Right renal cortex interstitium (tissue), 3 donors: ENCODE data around the gene FADS2. TPM values are rescaled to one million over a fixed set of nuclear protein-coding genes. Genes with fewer than 3 reads are reported as not detected.
A peak's percentile ranks its signal among the peaks of the same experiment; 100 is the strongest.
"Not testable (repeated sequence)": the region's sequence is repeated elsewhere in the genome, so short reads cannot be mapped to it uniquely, and the experiment has no call there.

Source experiments
- DNase-seq, 3 donors: peaks; one replicate each; pipeline ENCODE4 v3.0.0-alpha.2; 2013; ENCODE audit warnings: low read depth in 3 of 3, low spot score in 2 of 3
- polyA plus RNA-seq, 3 donors: library from polyadenylated mRNA; unstranded; fragments of 120-200 nt; gene quantifications; one replicate each; pipeline ENCODE4 v1.2.1, GENCODE V29; 2013; ENCODE audit not compliant: insufficient read length in 3 of 3

The FADS2 gene
- polyA plus RNA-seq, 3 donors = 81.6 to 105 (median 98.8) TPM

DNA sequence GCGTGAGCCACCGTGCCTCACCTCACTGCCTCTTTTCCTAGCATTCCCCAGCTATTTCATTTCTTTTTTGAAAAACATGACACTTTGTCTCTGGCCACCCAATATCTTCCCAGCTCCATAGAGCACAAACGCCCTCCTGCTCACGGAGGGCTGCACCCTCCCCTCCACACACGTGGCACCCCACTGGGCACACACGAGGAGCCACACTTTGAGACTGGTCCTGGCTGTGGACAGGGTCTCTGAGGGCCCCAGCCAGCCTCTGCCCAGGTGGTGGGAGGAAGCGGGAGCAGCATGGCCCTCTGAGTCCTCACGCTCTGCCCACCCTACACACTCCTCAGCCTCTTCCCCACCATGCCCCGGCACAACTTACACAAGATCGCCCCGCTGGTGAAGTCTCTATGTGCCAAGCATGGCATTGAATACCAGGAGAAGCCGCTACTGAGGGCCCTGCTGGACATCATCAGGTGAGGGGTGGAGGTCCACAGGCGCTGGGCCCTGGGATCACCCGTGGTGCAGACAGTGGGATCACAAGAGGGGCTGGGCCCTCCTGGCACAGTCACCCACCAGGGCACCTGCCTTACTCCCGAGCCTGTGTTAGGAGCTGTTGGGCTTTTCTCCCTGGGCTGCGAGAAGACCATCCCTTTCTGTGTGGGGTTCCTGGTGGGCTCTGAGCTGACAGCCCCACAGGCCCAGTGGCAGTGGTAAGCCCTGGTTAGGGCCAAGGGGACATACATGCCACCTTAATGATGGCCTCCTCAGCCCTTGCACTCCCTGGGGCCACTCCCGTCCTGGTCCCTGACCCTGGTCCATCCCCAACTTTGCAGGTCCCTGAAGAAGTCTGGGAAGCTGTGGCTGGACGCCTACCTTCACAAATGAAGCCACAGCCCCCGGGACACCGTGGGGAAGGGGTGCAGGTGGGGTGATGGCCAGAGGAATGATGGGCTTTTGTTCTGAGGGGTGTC lies 37.0 kb downstream of the FADS2 start:
- DNase-seq = no peak

DNA sequence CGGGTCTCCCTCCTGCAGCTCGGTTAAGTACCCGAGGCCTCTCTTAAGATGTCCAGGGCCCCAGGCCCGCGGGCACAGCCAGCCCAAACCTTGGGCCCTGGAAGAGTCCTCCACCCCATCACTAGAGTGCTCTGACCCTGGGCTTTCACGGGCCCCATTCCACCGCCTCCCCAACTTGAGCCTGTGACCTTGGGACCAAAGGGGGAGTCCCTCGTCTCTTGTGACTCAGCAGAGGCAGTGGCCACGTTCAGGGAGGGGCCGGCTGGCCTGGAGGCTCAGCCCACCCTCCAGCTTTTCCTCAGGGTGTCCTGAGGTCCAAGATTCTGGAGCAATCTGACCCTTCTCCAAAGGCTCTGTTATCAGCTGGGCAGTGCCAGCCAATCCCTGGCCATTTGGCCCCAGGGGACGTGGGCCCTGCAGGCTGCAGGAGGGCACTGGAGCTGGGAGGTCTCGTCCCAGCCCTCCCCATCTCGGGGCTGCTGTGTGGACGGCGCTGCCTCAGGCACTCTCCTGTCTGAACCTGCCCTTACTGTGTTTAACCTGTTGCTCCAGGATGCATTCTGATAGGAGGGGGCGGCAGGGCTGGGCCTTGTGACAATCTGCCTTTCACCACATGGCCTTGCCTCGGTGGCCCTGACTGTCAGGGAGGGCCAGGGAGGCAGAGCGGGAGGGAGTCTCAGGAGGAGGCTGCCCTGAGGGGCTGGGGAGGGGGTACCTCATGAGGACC lies 38.3 kb downstream of the FADS2 start:
- no peak for DNase-seq

DNA sequence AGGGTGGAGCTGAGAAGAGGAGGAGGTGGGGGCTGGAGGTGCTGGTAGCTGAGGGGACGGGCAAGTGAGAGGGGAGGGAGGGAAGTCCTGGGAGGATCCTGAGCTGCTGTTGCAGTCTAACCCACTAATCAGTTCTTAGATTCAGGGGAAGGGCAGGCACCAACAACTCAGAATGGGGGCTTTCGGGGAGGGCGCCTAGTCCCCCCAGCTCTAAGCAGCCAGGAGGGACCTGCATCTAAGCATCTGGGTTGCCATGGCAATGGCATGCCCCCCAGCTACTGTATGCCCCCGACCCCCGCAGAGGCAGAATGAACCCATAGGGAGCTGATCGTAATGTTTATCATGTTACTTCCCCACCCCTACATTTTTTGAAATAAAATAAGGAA lies 38.9 kb downstream of the FADS2 start:
- DNase-seq = no peak

DNA sequence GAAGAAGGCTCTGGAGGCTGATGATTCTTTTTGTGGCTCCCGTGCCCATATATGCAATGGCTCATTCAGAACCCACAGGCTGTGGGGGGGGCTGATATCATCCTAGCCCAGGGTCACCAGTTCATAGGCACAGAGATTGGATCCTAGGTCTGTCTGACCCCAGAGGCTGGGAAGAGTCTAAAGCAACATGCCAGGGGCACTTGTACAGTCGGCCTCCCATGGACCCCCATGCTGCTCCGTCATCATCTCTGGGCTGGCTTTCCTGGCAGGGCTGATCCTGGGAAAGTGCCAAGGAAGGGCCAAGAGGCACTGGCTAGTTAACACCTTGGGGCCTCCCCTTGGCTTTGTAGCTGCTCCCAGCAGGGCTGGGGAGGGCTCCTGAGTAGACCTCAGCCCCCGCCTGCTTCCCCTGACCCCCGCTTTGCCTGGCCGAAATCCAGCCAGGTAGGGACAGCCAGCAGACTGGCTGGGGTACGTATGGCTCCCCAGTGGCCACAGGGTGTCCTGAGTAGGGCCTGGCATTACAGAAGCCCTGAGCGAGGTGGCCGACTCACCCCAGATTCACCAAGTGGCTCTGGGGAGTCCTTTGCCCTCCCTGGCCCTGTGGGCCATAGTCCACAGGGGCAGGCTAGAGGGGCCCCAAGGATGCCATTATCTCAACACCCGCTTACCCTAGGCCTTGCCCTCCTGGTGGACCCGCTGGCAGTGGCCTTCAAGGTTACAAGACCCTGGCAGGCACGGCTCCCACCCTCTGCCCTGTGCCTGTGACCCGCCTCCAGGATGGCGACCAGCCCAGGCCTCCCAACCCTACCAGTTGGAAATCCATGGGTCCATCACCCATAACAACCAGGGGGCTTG lies 40.7 kb downstream of the FADS2 start:
- DNase-seq = no peak

DNA sequence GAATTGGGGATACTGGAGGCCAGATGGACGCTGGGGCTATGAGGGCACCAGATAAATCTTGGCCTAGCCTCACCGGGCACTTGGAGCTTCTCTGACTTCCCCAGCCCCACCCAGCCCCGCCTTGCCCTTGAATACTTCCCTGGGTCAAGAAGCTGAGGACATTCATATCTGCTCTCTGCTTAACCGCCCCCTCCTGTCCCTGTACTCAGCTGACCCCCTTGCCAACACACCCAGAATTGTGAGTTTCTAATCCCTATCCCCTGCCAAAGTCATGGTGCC lies 41.3 kb downstream of the FADS2 start:
- DNase-seq = no peak

DNA sequence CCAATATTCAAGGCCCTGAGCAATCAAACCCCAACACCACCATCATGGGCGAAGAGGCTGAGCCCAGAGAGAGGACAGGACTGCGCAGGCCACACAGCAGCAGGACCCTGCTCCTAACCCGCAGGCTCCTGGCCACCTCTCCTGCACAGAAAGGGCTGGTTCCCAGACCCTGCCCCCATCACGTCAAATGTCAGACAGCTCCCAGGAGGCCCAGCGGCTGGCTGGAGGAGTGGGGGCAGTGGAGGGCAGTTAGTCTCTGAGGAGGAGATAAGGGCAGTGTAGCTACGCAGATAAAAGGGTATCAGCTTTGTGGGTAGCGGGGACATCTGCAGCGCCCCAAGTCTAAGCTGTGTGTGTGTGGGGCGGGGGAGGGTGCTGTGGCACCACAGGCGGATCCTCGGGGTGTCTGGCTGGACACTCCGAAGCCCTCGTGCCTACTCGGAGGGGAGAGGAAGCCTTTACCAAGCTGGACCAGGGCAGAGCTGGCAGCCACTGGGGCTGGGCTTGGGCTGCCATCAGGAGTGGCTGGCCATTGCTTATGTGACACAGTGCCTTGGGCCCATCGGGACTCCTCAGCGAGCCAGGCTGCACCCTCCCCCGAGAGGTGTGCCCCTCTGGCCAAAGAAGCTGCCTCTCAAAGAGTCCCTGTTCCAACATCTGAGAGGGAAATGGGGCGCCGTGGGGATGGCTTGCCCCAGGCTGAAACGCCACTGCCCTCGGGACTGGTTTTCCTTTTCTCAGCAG lies 41.8 kb downstream of the FADS2 start:
- no peak for DNase-seq

DNA sequence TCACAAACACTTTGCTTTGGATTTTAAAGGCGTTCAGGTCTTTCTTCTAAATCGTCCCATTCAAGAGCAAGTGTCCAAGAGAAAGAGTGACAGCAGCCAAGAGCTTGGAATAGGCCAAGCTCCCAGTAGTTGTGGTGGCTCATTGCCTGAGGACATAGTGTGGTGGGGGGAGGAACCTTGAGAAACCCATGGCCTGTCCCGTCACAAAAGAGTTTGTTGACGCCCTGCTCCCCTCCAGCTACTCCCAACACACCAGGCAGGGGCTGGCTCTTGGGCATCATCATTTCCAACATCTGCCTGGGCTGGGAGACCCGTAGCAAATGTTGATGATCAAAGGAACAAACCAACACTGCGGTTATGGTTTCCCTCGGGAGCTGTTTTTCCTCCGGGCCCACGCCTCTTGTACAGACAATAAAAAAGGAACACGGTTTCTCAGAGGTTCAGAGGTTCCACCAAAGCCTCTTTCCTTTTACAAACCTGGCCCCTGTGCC lies 42.5 kb downstream of the FADS2 start:
- no peak for DNase-seq

DNA sequence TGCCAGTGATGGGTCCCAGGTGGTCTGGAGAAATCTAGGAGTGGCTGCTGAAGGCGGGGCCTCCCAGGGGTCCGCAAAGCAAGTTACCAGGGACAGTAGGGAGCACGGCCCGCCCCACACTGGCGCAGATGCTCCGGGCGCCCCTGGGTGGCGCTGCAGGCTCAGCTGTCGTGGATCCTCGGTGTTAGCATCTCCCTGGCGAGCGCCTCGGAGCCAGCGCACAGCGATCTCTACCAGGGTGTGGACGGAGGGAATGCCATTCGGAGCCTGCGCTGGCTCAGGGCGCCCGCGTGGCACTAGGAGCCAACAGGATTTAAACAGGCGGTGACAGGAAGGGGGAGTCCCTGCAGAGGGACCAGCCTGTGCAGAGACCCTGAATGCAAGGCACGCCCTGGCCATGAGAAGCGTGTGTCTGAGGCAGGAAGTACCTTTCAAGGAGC lies 43.1 kb downstream of the FADS2 start:
- peak in 1 of 3 donors; percentile 53 for DNase-seq

DNA sequence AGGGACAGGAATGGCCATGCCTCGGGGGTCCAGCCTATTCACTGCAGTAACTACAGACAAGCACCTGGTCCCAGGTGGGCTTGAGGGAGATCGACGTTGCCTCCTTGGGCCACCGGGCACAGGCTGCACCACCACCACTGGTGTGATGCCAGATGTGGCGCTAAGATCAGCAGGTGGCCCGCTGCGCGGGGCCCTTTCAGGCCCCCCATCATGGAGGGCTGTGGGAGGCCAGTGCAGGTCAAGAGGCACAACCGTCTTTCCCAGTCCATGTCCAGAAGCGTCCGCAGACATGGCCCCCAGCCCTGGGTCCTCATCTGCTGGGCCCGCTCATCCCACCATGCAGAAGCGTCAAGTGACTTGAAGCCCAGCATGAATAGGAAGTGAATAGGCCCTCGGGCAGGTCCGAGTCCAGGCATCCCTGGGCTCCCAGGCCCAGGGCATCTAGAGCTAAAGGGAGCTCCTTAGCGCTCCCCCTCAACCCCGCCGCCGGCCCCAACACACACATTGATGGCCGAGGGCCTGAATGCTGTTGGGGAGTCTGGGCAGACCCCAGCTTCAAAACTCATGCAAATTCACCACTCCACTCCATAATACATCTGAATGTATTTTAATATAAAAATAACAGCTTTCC lies 45.0 kb downstream of the FADS2 start:
- DNase-seq = no peak

DNA sequence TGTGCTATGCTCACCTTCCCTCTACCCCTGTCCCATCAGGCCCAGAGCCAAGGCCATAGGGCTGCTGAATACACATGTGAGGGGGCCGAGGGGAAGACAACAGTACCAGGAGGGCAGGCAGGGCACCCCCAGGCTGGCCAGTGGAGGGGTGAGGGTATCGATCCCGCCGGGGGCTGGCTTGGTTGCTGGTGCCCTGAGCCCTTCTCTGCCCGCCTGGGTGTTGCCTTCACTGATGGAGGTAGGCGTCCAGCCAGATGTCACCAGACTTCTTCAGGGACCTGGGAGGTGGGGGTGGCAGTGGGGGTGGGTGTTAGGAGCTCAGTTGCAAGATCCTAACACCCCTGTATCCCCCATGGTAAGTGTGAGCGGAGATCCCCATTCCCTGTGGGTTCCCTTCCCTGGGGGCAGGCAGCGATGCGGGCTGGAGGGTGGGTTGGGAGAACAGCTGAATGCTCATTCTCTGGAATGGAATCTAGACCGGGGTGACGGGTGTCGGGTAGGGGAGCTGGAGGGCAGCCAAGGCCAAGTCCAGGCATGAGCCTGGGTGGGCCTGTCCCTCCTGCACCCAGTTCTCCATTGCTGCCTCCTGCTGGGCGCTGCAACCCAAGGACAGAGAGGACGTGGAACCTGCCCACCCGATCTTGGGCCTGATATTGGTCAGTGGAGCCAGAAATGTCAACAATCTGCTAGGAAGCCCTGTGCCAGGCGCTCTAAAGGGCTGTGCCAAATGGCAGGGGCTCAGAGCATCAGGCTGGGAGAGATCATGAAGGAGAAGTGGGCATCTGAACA lies 45.7 kb downstream of the FADS2 start:
- DNase-seq = no peak

DNA sequence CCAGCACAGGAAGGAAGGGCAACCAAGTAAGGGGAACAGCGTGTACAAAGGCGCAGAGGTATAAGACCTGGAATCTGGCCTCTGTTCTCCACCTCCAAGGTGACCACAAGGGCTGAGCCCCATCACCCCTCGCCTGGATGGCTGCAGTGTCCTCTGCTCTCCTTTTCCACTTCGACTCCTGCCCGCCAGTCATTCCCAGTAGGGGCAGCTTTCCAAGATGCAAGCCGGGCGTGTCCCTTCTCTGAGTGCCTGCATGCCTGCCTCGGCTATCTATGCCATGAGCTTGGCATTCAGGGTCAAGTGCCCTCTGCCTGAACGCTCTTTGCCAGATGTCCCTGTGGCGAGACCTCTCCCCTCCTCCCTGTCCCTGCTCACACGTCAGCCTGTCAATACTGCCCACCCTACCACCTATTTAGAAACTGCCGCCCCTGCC lies 46.3 kb downstream of the FADS2 start:
- no peak for DNase-seq

DNA sequence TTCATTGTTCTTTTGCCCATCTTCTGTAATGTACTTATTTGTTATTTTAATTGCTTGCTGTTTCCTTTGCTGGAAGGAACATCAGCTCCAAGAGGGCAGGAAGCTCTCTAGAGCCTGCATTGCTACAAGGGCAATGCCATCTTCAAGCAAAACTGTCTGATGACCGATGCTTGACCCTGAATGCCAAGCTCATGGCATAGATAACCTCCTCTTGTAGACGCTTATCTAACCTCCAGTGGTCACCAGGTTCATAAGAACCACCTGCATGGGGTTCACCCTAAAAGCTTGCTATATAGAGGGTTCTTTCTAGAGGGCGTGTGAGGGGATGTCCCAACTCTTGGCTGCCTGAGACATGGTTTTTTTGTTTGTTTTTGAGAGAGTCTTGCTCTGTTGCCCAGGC lies 46.8 kb downstream of the FADS2 start:
- no peak for DNase-seq

DNA sequence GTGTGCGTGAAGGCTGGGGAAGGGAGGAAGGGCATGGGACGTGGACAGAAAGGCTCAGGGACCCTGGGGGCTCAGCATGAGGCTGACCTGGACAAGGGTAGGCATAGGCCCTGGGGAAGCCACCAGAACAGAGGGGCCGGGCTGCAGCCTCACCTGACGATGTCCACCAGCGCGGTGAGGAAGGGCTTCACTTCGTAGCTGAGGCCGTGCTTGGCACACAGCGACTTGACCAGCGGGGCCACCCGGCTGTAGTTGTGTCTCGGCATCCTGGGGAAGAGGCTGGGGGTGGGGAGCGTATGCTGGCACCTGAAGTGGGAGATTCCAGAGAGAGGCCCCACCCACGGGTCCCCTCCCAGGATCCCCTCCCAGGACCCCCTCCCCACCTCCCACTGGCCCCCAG lies 47.6 kb downstream of the FADS2 start:
- DNase-seq = no peak

DNA sequence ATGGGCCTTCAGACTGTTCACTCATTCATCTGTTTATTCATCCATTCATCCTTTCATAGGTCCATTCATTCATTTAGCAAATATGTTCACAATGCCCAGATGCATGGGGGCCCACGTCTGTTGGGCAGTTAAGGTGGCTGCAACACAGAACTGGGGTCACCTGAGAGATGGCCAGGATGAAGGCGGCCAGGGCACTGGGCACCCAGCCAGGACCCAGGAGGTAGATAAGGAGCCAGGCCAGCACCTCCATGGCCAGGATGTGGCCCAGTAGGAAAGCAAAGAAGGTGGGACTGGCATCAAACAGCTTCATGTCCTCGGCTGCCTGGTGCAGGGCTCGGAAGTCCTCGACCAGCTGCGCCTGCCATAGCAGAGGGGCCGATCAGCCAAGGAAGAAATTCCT lies 51.1 kb downstream of the FADS2 start:
- no peak for DNase-seq

DNA sequence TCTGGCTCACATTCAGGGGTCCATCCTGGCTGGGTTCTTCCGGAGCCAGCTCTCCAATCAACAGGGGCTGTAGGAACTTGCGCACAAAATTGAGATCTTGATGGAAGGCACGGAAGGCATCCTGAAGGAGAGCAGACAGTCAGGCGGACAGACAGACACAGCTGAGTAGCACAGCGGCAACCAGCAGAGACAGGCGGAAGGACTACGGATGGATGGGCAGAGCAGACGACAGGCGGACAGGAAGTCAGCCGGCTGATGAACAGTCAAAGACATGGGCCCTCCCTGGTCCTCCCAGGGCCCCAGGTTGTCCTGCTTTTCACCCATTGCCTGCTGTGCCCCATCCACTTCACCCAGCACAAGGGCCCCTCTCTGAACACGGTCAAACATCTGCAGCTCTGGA lies 51.9 kb downstream of the FADS2 start:
- no peak for DNase-seq

DNA sequence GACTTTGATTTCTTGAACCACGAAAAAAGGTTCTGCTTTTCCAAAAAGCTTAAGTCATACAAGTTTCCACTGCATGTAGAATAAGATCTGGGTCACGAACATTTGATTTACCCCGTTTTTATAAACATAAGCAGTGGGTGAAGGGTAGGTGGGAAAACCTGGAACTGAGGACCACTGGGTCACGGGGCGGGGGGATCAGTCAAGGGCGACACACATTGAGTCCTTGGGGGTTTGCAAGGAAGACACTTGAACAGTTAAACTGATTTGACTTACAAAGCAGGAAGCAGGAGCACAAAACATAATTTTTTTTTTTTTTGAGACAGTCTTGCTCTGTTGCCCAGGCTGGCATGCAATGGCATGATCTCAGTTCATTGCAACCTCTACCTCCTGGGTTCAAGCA lies 52.4 kb downstream of the FADS2 start:
- no peak for DNase-seq

DNA sequence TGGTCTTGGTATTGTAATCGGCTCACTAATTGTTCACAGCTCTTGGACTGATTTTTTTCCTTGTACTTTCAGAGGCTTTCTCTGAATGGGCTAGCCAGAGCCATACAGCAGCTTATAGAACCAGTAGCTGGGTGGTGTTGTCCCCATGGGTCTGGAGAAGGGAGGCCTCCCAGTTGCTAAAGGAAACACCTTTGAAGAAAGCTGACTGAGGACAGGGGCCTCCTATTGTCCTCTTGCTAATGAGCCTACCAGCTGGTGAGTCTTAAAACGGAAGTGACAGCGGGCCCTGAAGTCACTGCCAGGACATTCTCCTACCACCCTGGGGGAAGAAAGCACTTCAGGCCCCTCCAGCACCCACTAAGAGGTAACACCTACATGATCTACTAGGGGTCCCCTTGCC lies 53.3 kb downstream of the FADS2 start:
- DNase-seq = no peak

DNA sequence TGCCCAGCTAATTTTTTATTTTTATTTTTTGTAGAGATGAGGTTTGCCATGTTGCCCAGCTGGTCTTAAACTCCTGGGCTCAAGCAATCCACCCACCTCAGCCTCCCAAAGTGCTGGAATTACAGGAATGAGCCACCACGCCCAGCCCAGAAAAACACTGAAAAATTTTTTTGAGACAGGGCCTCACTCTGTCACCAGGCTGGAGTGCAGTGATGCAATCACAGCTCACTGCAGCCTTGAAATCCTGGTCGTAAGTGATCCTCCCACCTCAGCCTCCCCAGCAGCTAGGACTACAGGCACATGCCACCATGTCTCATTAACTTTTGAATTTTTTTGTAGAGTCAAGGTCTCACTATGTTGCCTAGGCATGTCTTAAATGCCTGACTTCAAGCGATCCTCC lies 54.2 kb downstream of the FADS2 start:
- not testable (repeated sequence) for DNase-seq

DNA sequence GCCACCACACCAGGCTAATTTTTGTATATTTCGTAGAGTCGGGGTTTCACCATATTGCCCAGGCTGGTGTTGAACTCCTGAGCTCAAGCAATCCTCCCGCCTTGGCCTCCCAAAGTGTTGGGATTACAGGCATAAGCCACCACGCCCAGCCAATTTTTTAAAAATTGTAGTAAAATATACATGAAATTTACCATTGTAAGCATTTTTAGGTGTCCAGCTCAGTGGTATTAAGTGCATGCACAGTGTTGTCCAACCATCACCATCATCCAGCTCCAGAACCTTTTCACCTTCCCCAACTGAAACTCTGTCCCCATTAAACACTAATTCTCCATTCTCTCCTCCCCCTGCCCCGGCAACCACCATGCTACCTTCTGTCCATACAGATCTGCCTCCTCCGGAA lies 54.8 kb downstream of the FADS2 start:
- DNase-seq = no peak
